HG03442 (cell line): ENCODE results near the gene IL20RB.

ENCODE experiments used
- ATAC-seq: cut with Tn5 transposase; IDR thresholded peaks from one replicate; pipeline ENCODE4 v1.9.1; 2021; ENCODE audit warnings: mild to moderate bottlenecking, moderate library complexity; ENCODE audit not compliant: unreplicated experiment

The IL20RB gene

DNA sequence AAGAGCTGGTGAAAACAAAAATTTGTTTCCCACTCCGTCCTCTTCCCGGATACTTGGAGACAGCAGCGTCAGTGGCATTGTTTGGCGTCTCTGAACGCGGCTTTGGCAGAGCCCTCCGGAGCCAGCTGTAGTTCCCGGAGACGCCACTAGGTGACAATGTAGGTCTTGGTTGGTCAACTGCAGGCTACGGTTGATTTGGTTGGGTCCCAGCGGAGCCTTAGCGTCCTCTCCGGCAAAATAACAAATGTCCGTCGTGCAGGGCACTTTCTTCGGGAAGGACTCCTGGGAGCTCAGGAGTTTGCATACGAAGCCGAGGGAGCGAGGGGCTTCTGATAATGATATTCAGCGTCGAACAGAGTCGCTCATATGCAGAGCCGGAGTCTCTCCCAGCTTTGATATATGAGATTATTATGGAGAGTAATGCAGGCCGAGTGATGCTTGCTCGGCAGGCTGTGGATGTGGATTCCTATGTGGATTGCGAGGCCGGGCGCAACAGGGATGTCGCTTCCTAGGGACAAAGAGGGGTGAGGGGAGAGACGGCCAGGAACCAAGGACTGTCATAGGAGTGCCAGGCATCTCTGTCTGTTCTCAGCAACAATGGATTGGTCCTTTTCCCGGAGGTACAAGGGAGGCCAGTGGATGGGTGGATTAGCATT lies 74.8 kb downstream of the IL20RB start:
- ATAC-seq = peak; percentile 80

DNA sequence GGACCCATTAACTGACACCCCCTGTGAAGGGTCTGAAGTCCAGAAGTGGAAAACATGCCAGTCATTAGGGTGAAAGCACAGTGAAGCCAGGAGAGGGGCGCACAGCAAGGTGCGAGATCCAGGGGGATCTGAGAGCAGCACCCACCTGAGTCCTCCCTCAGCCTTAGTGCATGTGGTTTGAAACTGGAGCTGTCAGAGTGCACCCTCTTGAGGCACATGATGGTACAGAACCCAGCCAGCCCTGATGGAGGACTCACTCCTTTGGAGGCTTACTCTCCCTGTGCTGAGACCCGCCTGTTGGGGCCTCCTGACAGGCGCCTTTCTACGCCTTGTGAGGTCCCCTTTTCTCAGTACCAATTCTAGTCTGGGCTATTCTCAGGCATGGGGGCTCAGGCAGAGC lies 77.8 kb downstream of the IL20RB start:
- peak; percentile 45 for ATAC-seq

DNA sequence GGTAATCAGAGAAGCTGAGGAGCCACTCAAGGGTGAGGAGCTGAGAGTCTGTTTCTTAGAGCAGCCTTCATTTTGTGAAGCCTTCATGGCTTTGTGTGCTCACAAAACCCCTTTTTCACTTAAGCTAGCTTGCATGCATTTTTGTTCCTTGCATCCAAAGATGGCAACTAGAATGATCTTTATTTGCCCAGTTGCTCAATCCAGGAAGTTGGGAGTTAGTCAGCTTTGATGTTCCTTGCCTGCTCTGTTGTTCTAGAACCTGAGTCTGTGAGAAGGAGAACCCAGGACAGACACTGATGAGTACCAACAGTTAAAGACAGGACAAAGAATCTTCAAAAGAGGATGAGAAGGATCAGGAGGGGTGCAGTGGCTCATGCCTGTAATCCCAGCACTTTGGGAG lies 81.8 kb downstream of the IL20RB start:
- no peak for ATAC-seq

DNA sequence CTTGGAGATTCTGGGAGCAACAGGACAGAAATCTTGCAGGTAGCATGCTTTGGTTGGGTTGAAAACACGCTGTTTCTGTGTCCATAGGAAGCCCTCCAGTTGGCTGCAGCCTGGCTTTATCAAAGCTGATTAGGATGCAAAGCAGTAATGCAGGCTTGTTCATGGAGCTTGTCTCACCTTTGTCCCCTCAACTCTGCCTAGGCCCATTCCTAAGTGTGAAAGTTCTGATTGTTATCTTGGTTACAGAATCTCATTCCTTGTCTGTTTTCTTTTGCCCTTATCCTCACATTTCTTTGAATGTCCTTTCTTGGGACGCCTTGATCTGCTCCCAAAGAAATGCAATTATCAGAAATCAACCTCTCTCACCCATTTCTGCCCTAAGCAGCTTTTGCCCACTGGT lies 83.5 kb downstream of the IL20RB start:
- no peak for ATAC-seq

- no peak for ATAC-seq
Measured at GRCh38 chr3:137041686-137042085, 83.9 kb downstream of the IL20RB start.

GRCh38 chr3:137046747-137047146 lies 89.0 kb downstream of the IL20RB start:
- no peak for ATAC-seq

DNA sequence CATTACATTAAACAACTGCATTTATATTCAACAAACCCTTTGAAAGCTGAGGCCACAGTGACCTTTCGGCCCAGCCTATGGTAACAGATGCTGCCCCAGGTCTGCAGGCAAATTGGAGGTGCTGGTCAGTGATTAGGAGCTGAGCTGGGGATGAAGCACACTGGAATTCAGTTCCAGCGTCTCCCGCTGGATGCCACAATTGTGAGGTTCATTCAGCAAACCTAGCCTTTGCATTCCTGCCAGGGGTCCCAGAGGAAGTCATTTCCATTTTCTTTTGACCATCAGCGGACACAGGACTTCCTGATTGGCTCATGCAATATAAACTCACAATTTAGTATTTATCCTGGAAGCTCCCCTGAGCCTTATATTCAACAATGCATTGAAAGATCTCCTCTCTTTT lies 89.5 kb downstream of the IL20RB start:
- no peak for ATAC-seq

DNA sequence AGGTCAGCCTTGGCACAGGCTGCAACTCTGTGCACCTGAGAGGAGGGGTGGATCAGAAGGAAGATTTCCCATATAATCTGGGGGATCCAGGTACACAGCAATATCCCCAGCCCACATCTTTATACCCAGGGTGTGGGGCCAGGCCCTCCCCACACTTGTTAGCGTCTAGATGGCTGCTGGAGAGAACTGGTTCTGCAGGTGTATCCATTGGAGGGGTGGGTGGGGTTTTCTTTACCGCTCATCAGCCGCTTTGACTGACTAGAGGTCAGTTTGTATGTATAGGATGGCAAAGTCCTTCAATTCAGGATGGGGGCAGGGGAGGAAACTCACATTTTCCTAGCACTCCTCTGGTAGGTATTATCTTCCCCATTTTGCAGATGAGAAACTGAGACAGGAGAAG lies 92.5 kb downstream of the IL20RB start:
- no peak for ATAC-seq

GRCh38 chr3:137052298-137052697 lies 94.5 kb downstream of the IL20RB start:
- ATAC-seq = no peak
